ENCODE results near the gene HDAC4.

The HDAC4 gene

GRCh38 chr2:239105234-239105633 is 295.6 kb downstream of the HDAC4 start:
- DNase-seq (ENCODE audit: low read depth): no peak

- DNase-seq (ENCODE audit: low read depth): no peak
Measured at GRCh38 chr2:239104800-239105199, 296.0 kb downstream of the HDAC4 start.

- DNase-seq (ENCODE audit: low read depth): no peak
Measured at GRCh38 chr2:239103125-239104098, 297.4 kb downstream of the HDAC4 start.

- DNase-seq (ENCODE audit: low read depth): no peak
Measured at GRCh38 chr2:239102266-239102665, 298.6 kb downstream of the HDAC4 start.

GRCh38 chr2:239101807-239102206 is 299.0 kb downstream of the HDAC4 start:
- no peak for DNase-seq (ENCODE audit: low read depth)

GRCh38 chr2:239101071-239101470 is 299.7 kb downstream of the HDAC4 start:
- DNase-seq (ENCODE audit: low read depth): no peak

GRCh38 chr2:239099474-239099873 is 301.3 kb downstream of the HDAC4 start:
- DNase-seq (ENCODE audit: low read depth): no peak

GRCh38 chr2:239098288-239098970 is 302.4 kb downstream of the HDAC4 start:
- DNase-seq (ENCODE audit: low read depth): no peak

- no peak for DNase-seq (ENCODE audit: low read depth)
Measured at GRCh38 chr2:239097428-239097696, 303.5 kb downstream of the HDAC4 start.

GRCh38 chr2:239096676-239097427 is 304.0 kb downstream of the HDAC4 start:
- no peak for DNase-seq (ENCODE audit: low read depth)

GRCh38 chr2:239095460-239096081 is 305.2 kb downstream of the HDAC4 start:
- DNase-seq (ENCODE audit: low read depth): no peak

- DNase-seq (ENCODE audit: low read depth): no peak
Measured at GRCh38 chr2:239094867-239095266, 306.0 kb downstream of the HDAC4 start.

GRCh38 chr2:239093952-239094351 is 306.9 kb downstream of the HDAC4 start:
- no peak for DNase-seq (ENCODE audit: low read depth)

- DNase-seq (ENCODE audit: low read depth): no peak
Measured at GRCh38 chr2:239093542-239093941, 307.3 kb downstream of the HDAC4 start.

GRCh38 chr2:239092571-239093294 is 308.1 kb downstream of the HDAC4 start:
- no peak for DNase-seq (ENCODE audit: low read depth)

- no peak for DNase-seq (ENCODE audit: low read depth)
Measured at GRCh38 chr2:239089884-239090283, 310.9 kb downstream of the HDAC4 start.

GRCh38 chr2:239087046-239087710 is 313.6 kb downstream of the HDAC4 start:
- DNase-seq (ENCODE audit: low read depth): no peak

- no peak for DNase-seq (ENCODE audit: low read depth)
Measured at GRCh38 chr2:239086325-239087020, 314.3 kb downstream of the HDAC4 start.

- no peak for DNase-seq (ENCODE audit: low read depth)
Measured at GRCh38 chr2:239085201-239085992, 315.4 kb downstream of the HDAC4 start.

- DNase-seq (ENCODE audit: low read depth): no peak
Measured at GRCh38 chr2:239084007-239084406, 316.8 kb downstream of the HDAC4 start.

Measured in amniotic epithelial cell (primary cell).